Upper lobe of left lung (tissue), 6 donors: ENCODE data around the gene C10orf88. TPM values are rescaled to one million over a fixed set of nuclear protein-coding genes. Genes with fewer than 3 reads are reported as not detected.

Experiments
- ATAC-seq, 2 donors: fragments of 200-7000 bp; cut with Tn5 transposase; one replicate each; pipeline ENCODE4 v1.9.1; 2022; ENCODE audit warnings: mild to moderate bottlenecking in 2 of 2, moderate library complexity in 2 of 2; ENCODE audit not compliant: low FRiP score in 2 of 2
- DNase-seq, 2 donors: peaks; one replicate each; pipeline ENCODE4 v3.0.0-alpha.2; 2019 to 2020
- H3K27ac ChIP-seq, 4 donors: fragments of 200-600 bp; sonication (generic); one replicate each; pipeline ENCODE4 v1.5.1; 2016 to 2019
- H3K27me3 ChIP-seq, 4 donors: fragments of 200-600 bp; sonication (generic); one replicate each; pipeline ENCODE4 v1.5.1; 2017 to 2019
- H3K36me3 ChIP-seq, 4 donors: fragments of 200-600 bp; sonication (generic); one replicate each; pipeline ENCODE4 v1.5.1; 2016 to 2019
- H3K4me1 ChIP-seq, 4 donors: fragments of 200-600 bp; sonication (generic); one replicate each; pipeline ENCODE4 v1.5.1; 2018 to 2019
- H3K4me3 ChIP-seq, 4 donors: fragments of 200-600 bp; sonication (generic); one replicate each; pipeline ENCODE4 v1.5.1; 2017 to 2019; ENCODE audit warnings: mild to moderate bottlenecking in 2 of 4, moderate library complexity in 1 of 4
- H3K9me3 ChIP-seq, 4 donors: fragments of 200-600 bp; sonication (generic); one replicate each; pipeline ENCODE4 v1.5.1; 2018 to 2019
- EP300 ChIP-seq, 4 donors: sonication (generic); formaldehyde crosslinking; IDR thresholded peaks; one replicate each; pipeline ENCODE4 v1.5.1; 2017; ENCODE audit warnings: antibody characterized with exemption in 4 of 4, control low read depth in 2 of 4
- POLR2A ChIP-seq, 4 donors: fragments of 450-650 bp; IDR thresholded peaks; one replicate each; pipeline ENCODE4 v1.5.1; 2016 to 2017; ENCODE audit warnings: antibody characterized with exemption in 4 of 4, mild to moderate bottlenecking in 2 of 4
- POLR2AphosphoS5 ChIP-seq, 2 donors: sonication (generic); formaldehyde crosslinking; IDR thresholded peaks; one replicate each; pipeline ENCODE4 v1.5.1; 2017; ENCODE audit warnings: antibody characterized with exemption in 2 of 2
- WGBS, 2 donors: methylation state at CpG; one replicate each; pipeline ENCODE4 v1.1.5; 2017 to 2018; 5-methylcytosine and 5-hydroxymethylcytosine counted together
- total RNA-seq, 6 donors: library from RNA; depleted of rRNA in 4 of 6; stranded (reverse); fragments of >200 nt in 4 of 6; gene quantifications; one replicate each; pipeline versions ENCODE4 v1.1.0 to v1.2.1, GENCODE V29; 2016 to 2021
- TF ChIP-seq, protein P1 (sequence below), 6 experiments: fragments of 450-650 bp in 4 of 6; fragments of 200-600 bp in 2 of 6; sonication (generic) in 2 of 6; IDR thresholded peaks; one replicate each; pipeline ENCODE4 v1.5.1; 2016 to 2019; ENCODE audit warnings: antibody characterized with exemption in 6 of 6
- donor health status: DM: no; HTN: no; CAD: no; lungs with moderate emphysema.
- donor health status: DM: no; HTN: yes; CAD: no; lungs with severe emphysema.

The C10orf88 gene, protein sequence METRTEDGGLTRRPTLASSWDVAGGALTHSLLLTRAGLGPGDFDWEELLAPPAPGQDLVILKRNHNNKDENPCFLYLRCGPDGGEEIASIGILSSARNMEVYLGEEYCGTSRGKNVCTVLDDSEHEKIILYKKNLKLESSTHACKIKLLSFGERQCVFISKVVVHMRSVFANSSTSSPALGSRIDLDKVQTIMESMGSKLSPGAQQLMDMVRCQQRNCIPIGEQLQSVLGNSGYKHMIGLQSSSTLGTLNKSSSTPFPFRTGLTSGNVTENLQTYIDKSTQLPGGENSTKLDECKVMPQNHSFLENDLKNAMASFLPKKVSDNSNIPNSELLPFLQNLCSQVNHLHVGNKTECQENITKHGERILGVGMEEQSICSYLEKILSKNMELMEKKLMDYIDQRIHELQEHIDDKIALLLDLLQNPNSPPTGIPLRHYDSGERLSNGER
- 1 to 10 TPM; 3.9 to 8.8 (median 5.4) TPM for total RNA-seq

DNA sequence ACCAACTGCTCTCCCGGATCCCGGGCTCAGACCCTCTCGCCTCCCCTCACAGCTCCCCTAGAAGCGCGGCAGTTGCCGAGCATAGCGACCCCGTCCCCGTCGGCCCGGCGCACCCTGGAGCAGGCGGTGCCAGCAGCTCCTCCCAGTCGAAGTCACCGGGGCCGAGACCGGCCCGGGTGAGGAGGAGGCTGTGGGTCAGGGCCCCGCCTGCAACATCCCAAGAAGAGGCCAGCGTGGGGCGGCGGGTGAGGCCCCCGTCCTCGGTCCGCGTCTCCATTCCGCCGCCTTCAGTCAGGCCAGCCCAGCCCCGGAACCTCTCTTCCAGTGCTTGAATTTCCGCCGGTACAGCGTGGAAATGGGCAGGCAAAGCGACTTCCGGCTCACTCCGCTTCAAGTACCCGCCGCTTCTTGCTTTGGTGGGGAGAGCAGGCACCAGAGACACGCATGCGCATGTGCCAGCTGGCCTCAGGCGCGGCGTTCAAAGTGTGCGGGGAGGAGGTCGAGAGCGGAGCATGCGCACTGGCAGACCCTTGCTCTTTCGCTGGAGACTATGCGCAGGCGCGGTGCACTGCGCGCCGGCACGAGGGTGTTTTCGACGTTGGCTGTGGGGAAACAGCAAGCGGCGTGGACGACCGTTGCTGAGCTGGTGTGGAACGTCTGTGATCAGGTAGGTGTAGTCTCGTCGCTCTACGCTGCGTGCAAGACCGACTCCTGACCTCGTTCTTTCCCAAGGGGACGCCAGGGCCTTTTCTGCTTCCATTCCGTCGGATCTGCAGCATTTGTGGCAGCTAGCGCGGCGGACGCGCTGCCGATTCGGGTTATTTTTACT, at the start of gene C10orf88:
C10orf88 (minus strand) TSS at position 326 of the 829 bp plus-strand sequence; CDS start at position 277, 49 bp downstream.
- TF ChIP-seq POLR2A (IDR thresholded peaks at IDR 0.05) (peak in 1 of 4 donors; percentile 57), POLR2AphosphoS5 (IDR thresholded peaks at IDR 0.05) (peak; percentile 22 to 81), EP300 (IDR thresholded peaks at IDR 0.05) (peak in 1 of 4 donors; percentile 19)
- TF ChIP-seq, protein P1, sequence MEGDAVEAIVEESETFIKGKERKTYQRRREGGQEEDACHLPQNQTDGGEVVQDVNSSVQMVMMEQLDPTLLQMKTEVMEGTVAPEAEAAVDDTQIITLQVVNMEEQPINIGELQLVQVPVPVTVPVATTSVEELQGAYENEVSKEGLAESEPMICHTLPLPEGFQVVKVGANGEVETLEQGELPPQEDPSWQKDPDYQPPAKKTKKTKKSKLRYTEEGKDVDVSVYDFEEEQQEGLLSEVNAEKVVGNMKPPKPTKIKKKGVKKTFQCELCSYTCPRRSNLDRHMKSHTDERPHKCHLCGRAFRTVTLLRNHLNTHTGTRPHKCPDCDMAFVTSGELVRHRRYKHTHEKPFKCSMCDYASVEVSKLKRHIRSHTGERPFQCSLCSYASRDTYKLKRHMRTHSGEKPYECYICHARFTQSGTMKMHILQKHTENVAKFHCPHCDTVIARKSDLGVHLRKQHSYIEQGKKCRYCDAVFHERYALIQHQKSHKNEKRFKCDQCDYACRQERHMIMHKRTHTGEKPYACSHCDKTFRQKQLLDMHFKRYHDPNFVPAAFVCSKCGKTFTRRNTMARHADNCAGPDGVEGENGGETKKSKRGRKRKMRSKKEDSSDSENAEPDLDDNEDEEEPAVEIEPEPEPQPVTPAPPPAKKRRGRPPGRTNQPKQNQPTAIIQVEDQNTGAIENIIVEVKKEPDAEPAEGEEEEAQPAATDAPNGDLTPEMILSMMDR (IDR thresholded peaks at IDR 0.05), result peak in 1 of 6 experiments; percentile 35
- Histone ChIP-seq H3K4me1 (peaks cover 9 to 26% (median 21%) of the 10 kb centered on the region in 4 donors), H3K4me3 (peak within 1 kb of the TSS; percentile 46 to 94 (median 83)), H3K27me3 (no peaks in the 10 kb centered on the region), H3K9me3 (no peaks in the 10 kb centered on the region), H3K36me3 (peaks cover 0 to 5% (median 0%) of the 10 kb centered on the region in 4 donors), H3K27ac (peak within 1 kb of the TSS; percentile 68 to 87 (median 76))
- WGBS, 2 donors, result 10 to 17% methylated on average over 24 to 58 of the region's 77 CpGs
- DNase-seq (peak; percentile 96 to 98), ATAC-seq (peak; percentile 97 to 99)

DNA sequence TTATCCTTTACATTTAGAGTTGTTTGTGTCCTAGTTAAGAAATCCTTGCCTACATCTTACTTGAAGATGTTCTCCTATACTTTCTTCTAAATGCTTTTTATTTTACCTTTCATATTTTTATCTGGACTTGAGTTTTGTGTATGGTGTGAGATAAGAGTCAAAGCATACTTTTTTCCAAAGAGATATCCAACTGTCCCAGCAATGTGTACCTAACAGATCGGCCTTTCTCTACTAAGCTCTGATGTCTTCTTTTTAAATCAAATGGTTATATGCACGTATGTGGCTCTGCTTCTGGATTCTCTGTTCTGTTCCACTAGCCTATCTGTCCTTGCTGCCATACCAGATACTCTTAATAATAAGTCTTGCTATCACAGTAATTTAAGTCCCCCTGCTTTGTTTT, 47.3 kb upstream of the C10orf88 start:
- Histone ChIP-seq H3K4me3 (no peak overlapping the region), H3K36me3 (peaks cover 0 to 21% (median 4%) of the 10 kb centered on the region in 4 donors), H3K4me1 (peaks cover 8 to 21% (median 11%) of the 10 kb centered on the region in 4 donors), H3K27me3 (no peaks in the 10 kb centered on the region), H3K27ac (no peak overlapping the region), H3K9me3 (no peaks in the 10 kb centered on the region)
- no peak for DNase-seq
- TF ChIP-seq, protein P1 (IDR thresholded peaks at IDR 0.05), result no peak
- no peak for TF ChIP-seq POLR2AphosphoS5 (IDR thresholded peaks at IDR 0.05)
- no peak for TF ChIP-seq POLR2A (IDR thresholded peaks at IDR 0.05)
- no peak for TF ChIP-seq EP300 (IDR thresholded peaks at IDR 0.05)
- no peak for ATAC-seq
- 97 to 100% methylated on average over 2 of the region's 2 CpGs for WGBS, 2 donors

DNA sequence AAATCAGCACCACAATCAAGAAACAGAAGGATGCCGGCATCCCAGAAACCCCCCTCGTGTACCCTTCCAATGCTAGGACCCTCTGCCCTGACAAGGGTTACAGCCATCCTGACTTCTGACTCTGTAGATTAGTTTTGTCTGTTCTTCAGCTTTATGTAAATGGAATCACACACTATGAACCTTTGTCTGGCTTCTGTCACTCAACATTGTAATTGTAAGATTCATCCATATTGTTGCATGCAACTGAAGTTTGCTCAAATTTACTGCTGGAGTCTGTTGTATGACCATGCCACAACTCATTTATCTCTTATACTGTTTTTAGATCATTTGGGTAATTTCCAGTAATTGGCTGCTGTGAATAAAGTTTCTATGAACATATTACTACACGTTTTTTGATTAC, 46.1 kb upstream of the C10orf88 start:
- TF ChIP-seq POLR2AphosphoS5 (IDR thresholded peaks at IDR 0.05) (no peak), EP300 (IDR thresholded peaks at IDR 0.05) (no peak), POLR2A (IDR thresholded peaks at IDR 0.05) (no peak)
- TF ChIP-seq, protein P1 (IDR thresholded peaks at IDR 0.05), result no peak
- peaks cover 8 to 15% (median 10%) of the 10 kb centered on the region in 4 donors for H3K4me1 ChIP-seq
- no peak for ATAC-seq

DNA sequence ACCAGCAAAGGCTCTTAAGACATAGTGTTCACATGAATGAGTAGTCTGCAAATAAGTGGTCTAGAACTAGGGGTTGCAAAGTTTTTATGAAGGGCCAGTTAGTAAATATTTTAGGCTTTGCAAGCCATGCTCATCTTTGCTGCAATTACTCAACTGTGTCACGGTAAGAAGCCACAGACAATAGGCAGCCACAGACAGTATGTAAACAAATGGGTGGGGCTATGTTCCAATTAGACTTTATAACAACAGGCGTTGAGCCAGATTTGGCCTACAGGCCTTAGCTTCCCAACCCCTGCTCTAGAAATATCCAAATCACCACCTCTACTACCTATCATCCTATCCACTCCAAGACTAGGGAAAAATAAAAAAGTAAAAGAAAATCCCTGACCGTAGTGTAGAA, 45.3 kb upstream of the C10orf88 start:
- peaks cover 8 to 15% (median 10%) of the 10 kb centered on the region in 4 donors for H3K4me1 ChIP-seq
- TF ChIP-seq, protein P1 (IDR thresholded peaks at IDR 0.05), result no peak
- no peak for TF ChIP-seq POLR2A (IDR thresholded peaks at IDR 0.05)
- no peak for TF ChIP-seq POLR2AphosphoS5 (IDR thresholded peaks at IDR 0.05)
- no peak for TF ChIP-seq EP300 (IDR thresholded peaks at IDR 0.05)
- H3K27me3 ChIP-seq, result no peaks in the 10 kb centered on the region
- H3K9me3 ChIP-seq, result no peaks in the 10 kb centered on the region
- no peak for DNase-seq
- WGBS, 2 donors, result 47 to 63% methylated on average over 3 of the region's 3 CpGs
- no peak overlapping the region for H3K4me3 ChIP-seq
- H3K36me3 ChIP-seq, result peaks cover 3 to 41% (median 12%) of the 10 kb centered on the region in 4 donors
- H3K27ac ChIP-seq, result no peak overlapping the region
- ATAC-seq, result no peak

More for the DNA sequence above, 46.1 kb upstream of the C10orf88 start:
- Histone ChIP-seq H3K27me3 (no peaks in the 10 kb centered on the region), H3K36me3 (peaks cover 0 to 33% (median 9%) of the 10 kb centered on the region in 4 donors), H3K27ac (no peak overlapping the region), H3K9me3 (no peaks in the 10 kb centered on the region), H3K4me3 (no peak overlapping the region)
- DNase-seq, result no peak
- WGBS, 2 donors, result 88 to 94% methylated on average over 3 of the region's 3 CpGs
